HFFc6 (cell line): ENCODE results near the gene DICER1. TPM values are rescaled to one million over a fixed set of nuclear protein-coding genes. Genes with fewer than 3 reads are reported as not detected.

Experiments
- DNase-seq: peaks from one replicate; pipeline ENCODE4 v3.0.0-alpha.2; 2018
- H3K27ac Mint-ChIP-seq: 2 replicates; pipeline ENCODE4 v1.8.0; 2020; ENCODE audit warnings: mild to moderate bottlenecking, mixed read lengths
- H3K27me3 Mint-ChIP-seq: 2 replicates; pipeline ENCODE4 v1.8.0; 2021; ENCODE audit warnings: mild to moderate bottlenecking, moderate library complexity, mixed read lengths; ENCODE audit not compliant: insufficient read depth
- H3K36me3 Mint-ChIP-seq: 2 replicates; pipeline ENCODE4 v1.8.0; 2021; ENCODE audit warnings: low read depth, mixed read lengths
- H3K4me1 Mint-ChIP-seq: 2 replicates; pipeline ENCODE4 v1.8.0; 2020; ENCODE audit warnings: low read depth, mixed read lengths
- H3K4me3 Mint-ChIP-seq: 2 replicates; pipeline ENCODE4 v1.8.0; 2020; ENCODE audit warnings: mild to moderate bottlenecking, moderate library complexity, mixed read lengths
- H3K9me3 Mint-ChIP-seq: 2 replicates; pipeline ENCODE4 v1.8.0; 2020; ENCODE audit warnings: mild to moderate bottlenecking, mixed read lengths
- CTCF ChIP-seq: fragments of 200-600 bp; sonication (generic); IDR thresholded peaks from 2 replicates; pipeline ENCODE4 v1.5.0; 2021; ENCODE audit warnings: antibody characterized with exemption, mild to moderate bottlenecking
- total RNA-seq, 6 experiments: library from RNA; stranded (reverse); fragmentation: NEBNext Ultra II Directional; extraction: Animal tissue kit (Norgen Biotek cat#: 25700); gene quantifications; 2 replicates in 1 of 6; 3 replicates in 5 of 6; pipeline ENCODE4 v1.2.3, GENCODE V29; 2021

DICER1 gene
- total RNA-seq, 6 experiments from 2014 or later, result 34.0 to 40.0 (median 37.6) TPM

DNA sequence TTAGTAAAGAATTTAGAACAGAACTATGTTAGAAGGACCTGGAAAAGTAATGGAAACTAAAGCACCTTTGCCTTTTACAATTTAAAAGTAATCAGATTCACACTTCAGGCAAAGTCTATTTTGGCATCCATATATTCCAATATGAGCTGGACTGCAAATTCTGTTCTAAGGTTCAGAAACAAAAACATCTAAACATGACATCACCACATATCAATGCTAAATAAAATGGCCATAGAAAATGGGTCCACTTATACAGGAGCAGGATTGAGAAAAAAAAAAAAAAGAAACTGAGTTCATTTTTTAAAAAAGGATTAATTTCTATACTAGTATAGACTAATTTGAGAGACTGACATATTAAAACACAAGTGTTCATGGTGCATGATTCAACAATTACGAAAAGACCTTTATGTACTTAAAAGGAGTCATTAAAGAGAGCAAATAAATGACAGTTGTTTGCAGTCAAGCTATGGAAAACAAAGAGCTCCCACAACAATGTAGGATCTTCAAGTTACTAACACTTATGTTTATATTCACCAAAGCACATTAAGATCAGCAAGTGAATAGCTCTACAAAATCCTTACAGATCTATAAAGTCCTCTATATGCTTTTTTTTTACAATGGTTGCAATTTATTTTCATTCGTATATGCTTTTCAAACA is 45.7 kb downstream of the DICER1 start:
- no peak for TF ChIP-seq CTCF
- Mint-ChIP-seq H3K4me1 (0 out of 2 replicates have a peak, but pooled peaks cover 5% of the 10 kb centered on the region), H3K27me3 (no peaks in the 10 kb centered on the region), H3K36me3 (peaks cover 43% of the 10 kb centered on the region), H3K4me3 (no peak overlapping the region), H3K27ac (no peak overlapping the region), H3K9me3 (no peaks in the 10 kb centered on the region)
- no peak for DNase-seq

- H3K4me1 Mint-ChIP-seq, result 0 out of 2 replicates have a peak, but pooled peaks cover 5% of the 10 kb centered on the region
These were observed 47.2 kb downstream of the DICER1 start for GRCh38 chr14:95110178-95110577.

GRCh38 chr14:95107711-95108110 is 49.6 kb downstream of the DICER1 start:
- Mint-ChIP-seq H3K4me1 (0 out of 2 replicates have a peak, but pooled peaks cover 5% of the 10 kb centered on the region), H3K27me3 (no peaks in the 10 kb centered on the region; the same call in 1 of the 2 replicates), H3K9me3 (no peaks in the 10 kb centered on the region), H3K27ac (no peak overlapping the region), H3K4me3 (no peak overlapping the region), H3K36me3 (peaks cover 39% of the 10 kb centered on the region)
- no peak for TF ChIP-seq CTCF
- DNase-seq, result no peak

More at GRCh38 chr14:95110178-95110577, 47.2 kb downstream of the DICER1 start:
- H3K4me3 Mint-ChIP-seq, result no peak overlapping the region
- H3K9me3 Mint-ChIP-seq, result no peaks in the 10 kb centered on the region
- no peak overlapping the region for H3K27ac Mint-ChIP-seq
- H3K27me3 Mint-ChIP-seq, result no peaks in the 10 kb centered on the region
- no peak for DNase-seq
- H3K36me3 Mint-ChIP-seq, result peaks cover 38% of the 10 kb centered on the region
- no peak for TF ChIP-seq CTCF

DNA sequence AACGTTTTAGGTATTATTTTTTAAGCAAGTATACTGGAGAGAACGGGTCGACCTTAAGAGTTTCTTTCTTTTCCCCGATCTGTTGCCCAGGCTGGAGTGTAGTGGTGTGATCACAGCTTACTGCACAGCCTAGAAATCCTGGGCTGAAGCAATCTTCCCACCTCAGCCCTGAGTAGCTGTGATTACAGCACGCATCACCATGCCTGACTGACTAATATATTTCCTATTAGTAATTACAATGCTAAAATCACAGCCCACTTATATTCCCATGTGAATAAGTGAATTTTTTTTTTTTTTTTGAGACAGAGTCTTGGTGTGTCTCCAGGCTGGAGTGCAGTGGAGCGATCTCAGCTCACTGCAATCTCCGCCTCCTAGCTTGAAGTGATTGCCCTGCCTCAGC is 50.4 kb downstream of the DICER1 start:
- Mint-ChIP-seq H3K27ac (no peak overlapping the region), H3K4me3 (no peak overlapping the region), H3K9me3 (no peaks in the 10 kb centered on the region), H3K27me3 (no peaks in the 10 kb centered on the region; the same call in 1 of the 2 replicates), H3K4me1 (0 out of 2 replicates have a peak, but pooled peaks cover 5% of the 10 kb centered on the region), H3K36me3 (peaks cover 47% of the 10 kb centered on the region)
- TF ChIP-seq CTCF, result no peak
- no peak for DNase-seq

- H3K4me3 Mint-ChIP-seq, result no peak overlapping the region
- H3K4me1 Mint-ChIP-seq, result no peaks in the 10 kb centered on the region
- no peak for TF ChIP-seq CTCF
- H3K27ac Mint-ChIP-seq, result no peak overlapping the region
- no peaks in the 10 kb centered on the region; the same call in 1 of the 2 replicates for H3K27me3 Mint-ChIP-seq
- peaks cover 41% of the 10 kb centered on the region for H3K36me3 Mint-ChIP-seq
- no peak for DNase-seq
- no peaks in the 10 kb centered on the region for H3K9me3 Mint-ChIP-seq
These were observed 52.4 kb downstream of the DICER1 start for GRCh38 chr14:95104911-95105310.
